Putamen (tissue), 1 donor: ENCODE measurements around the gene RHCG.
"Not testable (repeated sequence)": the region's sequence is repeated elsewhere in the genome, so short reads cannot be mapped to it uniquely, and the experiment has no call there.

Source experiments
- DNase-seq: peaks from one replicate; pipeline ENCODE4 v3.0.0-alpha.2; 2016; ENCODE audit warnings: low spot score

Gene RHCG

GRCh38 chr15:89477411-89478242 lies 18.8 kb downstream of the RHCG start:
- DNase-seq: no peak

GRCh38 chr15:89475661-89476060 lies 20.7 kb downstream of the RHCG start:
- DNase-seq: no peak

DNA sequence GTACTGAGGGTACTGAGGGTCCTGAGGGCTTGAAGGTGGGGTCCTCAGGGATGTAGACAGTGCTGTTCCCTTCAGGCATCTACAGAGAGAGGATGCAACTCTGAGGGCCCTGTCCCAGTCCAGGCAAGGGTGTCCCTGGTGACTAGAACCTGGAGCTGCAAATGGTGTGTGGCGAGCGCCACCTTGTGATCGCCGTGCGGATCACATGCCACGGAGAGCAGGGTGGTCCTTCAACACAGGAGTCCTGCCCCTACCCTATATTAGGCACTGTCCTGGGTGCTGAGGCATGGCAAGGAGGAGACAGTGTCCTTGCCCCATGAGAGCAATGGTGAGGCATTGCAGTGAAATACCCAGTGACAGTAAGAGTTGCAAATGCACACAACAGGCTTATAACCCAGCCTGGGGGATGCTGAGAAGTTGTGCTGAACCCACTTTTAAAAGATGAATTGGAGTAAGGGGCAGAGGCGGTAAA lies 23.6 kb downstream of the RHCG start:
- no peak for DNase-seq

GRCh38 chr15:89469426-89470096 lies 26.8 kb downstream of the RHCG start:
- no peak for DNase-seq

- DNase-seq: not testable (repeated sequence)
Measured at GRCh38 chr15:89468813-89469212, 27.6 kb downstream of the RHCG start.

DNA sequence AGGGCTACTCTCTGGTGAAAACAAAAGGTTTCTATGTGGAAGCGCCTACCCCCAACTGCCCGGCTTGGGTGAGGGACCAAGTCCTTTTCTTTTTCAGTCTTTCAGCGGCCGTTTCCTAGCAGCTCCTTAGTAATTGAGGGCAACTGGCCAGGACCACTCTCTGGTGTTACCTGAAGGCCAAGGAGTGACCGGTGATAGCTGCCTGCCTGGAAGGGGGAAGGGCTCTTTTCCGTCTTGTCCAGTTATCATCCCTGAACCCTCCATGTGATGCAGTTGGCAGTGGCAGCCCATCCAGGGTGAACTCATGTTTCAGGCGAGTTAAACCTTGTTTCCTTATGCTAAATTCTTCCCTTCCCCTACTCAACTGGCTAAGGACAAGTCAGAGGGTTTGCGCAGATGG lies 33.3 kb downstream of the RHCG start:
- DNase-seq: no peak

DNA sequence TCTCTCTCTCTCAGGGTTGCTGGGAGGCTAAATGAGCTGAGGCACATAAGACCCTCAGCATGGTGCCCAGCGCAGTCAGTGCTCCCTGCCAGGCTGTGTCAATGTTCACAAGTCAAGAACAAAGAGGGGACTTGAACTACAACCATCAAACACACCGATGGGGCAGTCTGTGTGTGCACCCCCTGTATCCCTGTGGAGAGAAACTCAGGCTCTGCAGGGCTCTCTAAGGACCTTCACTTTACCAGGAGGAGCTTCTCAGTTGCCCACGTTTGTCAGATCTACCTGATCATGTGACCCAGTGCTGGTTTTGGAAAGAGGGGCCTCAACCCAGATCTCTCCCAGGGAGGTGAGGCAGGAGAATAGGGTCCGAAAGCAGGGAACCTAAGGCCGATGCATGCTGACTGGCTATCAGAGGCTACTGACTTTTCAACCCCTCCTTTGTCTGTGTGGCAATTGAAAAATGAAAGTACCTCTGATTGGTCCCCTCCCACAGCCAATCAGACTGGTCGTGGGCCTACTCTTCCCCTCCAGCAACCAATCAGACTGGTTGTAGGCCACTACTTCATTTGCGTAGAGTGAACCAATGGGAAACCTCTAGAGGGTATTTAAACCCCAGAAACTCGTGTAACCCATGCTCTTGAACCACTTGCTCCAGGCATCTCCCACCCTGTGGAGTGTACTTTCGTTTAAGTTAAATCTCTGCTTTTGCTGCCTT lies 34.0 kb downstream of the RHCG start:
- peak; percentile 88 for DNase-seq

GRCh38 chr15:89461386-89461785 lies 35.0 kb downstream of the RHCG start:
- no peak for DNase-seq

GRCh38 chr15:89460048-89460447 lies 36.3 kb downstream of the RHCG start:
- DNase-seq: no peak

GRCh38 chr15:89459271-89460038 lies 36.9 kb downstream of the RHCG start:
- no peak for DNase-seq

GRCh38 chr15:89458440-89458839 lies 37.9 kb downstream of the RHCG start:
- no peak for DNase-seq

DNA sequence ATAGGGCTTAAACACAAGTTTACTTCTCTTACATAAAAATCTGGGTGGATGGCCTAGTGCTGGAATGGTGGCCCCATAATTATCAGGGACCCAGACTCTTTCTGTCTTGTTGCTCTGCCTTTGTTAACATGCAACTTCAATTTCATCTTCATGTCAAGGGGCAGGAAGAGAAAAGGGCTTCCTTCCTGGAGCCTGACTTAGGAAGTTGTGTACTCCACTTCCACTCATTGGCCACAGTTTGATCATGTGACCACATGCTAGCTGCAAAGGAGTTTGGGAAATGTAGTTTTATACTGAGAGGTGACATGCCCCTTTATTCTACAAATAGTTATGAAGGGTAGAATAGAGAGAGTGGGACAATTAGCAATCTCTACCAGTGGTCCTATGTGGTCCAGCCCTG lies 39.3 kb downstream of the RHCG start:
- no peak for DNase-seq

DNA sequence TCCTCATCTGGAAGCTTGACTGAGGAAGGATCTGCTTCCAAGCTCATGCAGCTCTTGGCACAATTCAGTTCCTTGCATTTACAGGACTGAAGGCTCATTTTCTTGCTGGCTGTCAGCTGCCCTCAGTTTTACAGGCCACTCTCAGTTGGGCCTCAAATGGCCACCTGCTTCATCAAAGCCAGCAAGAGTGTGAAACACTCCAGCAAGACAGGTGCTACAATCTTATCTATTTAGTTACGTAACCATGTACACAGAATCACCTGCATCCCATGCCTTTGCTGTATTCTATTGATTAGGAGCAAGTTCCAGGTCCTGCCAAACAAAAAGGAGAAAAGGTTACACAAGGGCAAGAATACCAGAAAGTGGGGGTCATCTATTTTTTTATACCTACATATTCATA lies 40.8 kb downstream of the RHCG start:
- no peak for DNase-seq

DNA sequence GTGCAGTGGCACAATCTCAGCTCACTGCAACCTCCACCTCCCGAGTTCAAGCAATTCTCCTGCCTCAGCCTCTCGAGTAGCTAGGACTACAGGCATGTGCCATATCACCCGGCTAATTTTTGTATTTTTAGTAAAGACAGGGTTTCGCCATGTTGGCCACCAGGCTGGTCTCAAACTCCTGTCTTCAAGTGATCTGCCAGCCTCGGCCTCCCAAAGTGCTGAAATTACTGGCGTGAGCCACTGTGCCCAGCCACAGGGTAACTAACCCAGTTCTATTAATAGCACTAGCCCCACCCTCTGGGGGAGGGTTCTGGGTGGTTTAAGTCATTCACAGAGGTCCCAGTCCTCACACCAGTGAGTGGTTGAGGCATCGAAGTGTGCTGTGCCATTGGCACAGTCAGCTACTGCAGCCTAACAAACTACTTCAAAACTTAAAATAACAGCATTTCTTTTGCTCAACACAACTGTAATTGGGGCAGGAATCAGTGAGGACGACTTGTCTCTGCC lies 44.0 kb downstream of the RHCG start:
- no peak for DNase-seq

DNA sequence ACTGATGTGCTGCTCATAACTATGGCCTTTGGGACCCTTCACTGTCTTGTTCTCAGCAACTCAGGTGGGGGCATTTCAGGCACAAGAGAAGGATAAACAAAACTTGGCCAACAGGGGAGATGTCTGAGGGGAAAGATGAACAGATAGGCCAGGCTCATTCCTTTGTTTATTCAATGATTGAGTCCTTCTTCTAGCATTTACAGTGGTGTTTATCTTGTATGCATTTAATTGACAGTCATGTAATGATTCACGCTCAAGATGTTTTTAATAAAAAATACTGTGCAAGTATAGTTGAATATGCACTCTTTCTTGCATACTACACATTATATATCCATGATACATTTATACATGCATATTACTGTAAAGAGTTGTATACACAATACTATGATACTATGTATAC lies 44.5 kb downstream of the RHCG start:
- no peak for DNase-seq

- no peak for DNase-seq
Measured at GRCh38 chr15:89450076-89451006, 46.0 kb downstream of the RHCG start.

- DNase-seq: peak; percentile 47
Measured at GRCh38 chr15:89448825-89449224, 47.6 kb downstream of the RHCG start.

- no peak for DNase-seq
Measured at GRCh38 chr15:89447676-89448075, 48.7 kb downstream of the RHCG start.

DNA sequence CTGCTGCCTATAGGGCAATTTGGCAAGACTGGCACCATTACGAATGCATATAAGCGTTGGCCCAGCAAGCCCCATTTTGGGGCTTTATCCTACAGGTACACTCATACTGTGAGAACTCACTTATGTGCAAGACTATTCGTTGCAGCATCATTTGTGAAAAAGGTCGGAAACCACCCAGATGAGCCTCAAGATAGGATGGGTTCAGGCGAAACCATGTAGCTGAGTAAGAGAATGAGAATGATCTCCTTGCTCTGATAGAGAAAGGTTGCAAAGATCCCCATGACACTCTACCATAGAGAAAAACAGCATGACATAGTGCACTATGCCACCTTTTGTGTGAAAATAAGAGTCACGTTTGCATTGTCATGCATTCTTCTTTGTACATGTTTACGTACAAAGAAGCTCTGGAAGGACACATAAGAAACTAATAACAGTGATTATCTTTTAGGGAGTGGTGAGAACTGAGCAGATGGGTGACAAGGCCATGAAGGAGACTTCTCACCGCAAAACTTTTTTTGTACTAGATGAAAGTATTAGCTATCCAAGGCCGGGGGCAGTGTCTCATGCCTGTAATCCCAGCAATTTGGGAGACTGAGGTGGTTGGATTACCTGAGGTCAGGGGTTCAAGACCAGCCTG lies 50.0 kb downstream of the RHCG start:
- no peak for DNase-seq

- no peak for DNase-seq
Measured at GRCh38 chr15:89445518-89445917, 50.9 kb downstream of the RHCG start.
